Measurements from ENCODE around the gene ACVRL1.

GRCh38 chr12:51954561-51955361 is 47.5 kb downstream of the ACVRL1 start:
- no peak for TF ChIP-seq CTCF (IDR thresholded peaks at IDR 0.05; ENCODE audit: low read depth, low read length, poor library complexity, severe bottlenecking)
- no peak for TF ChIP-seq EZH2phosphoT487 (IDR thresholded peaks at IDR 0.05; ENCODE audit: borderline replicate concordance, low read length)
